HUES64 (cell line): ENCODE results near the gene HPS6.
"Not testable (repeated sequence)": the region's sequence is repeated elsewhere in the genome, so short reads cannot be mapped to it uniquely, and the experiment has no call there.

ENCODE experiments used
- H3K27ac ChIP-seq: 2 replicates; pipeline ENCODE4 v1.7.0; 2013; ENCODE audit warnings: low read depth, low read length, inconsistent platforms
- H3K27me3 ChIP-seq: 2 replicates; pipeline ENCODE4 v1.6.1; 2013; ENCODE audit warnings: mild to moderate bottlenecking, low read length; ENCODE audit not compliant: insufficient read depth
- H3K36me3 ChIP-seq: 2 replicates; pipeline ENCODE4 v1.6.1; 2013; ENCODE audit warnings: mild to moderate bottlenecking, low read length; ENCODE audit not compliant: insufficient read depth
- H3K4me1 ChIP-seq: 2 replicates; pipeline ENCODE4 v1.6.1; 2013; ENCODE audit warnings: mild to moderate bottlenecking, low read length, moderate library complexity; ENCODE audit not compliant: insufficient read depth
- H3K4me3 ChIP-seq: 2 replicates; pipeline ENCODE4 v1.5.1; 2013; ENCODE audit warnings: mild to moderate bottlenecking, low read length, moderate library complexity
- H3K9ac ChIP-seq: 2 replicates; pipeline ENCODE4 v1.6.1; 2013; ENCODE audit warnings: mild to moderate bottlenecking, low read depth, low read length
- H3K9me3 ChIP-seq: 2 replicates; pipeline ENCODE4 v1.6.1; 2013; ENCODE audit warnings: low read depth, low read length; ENCODE audit not compliant: insufficient read depth
- WGBS: fragments of 150-250, 120-280 bp; methylation state at CpG from one replicate; pipeline ENCODE4 v1.1.7; 2013; ENCODE audit warnings: missing lambda C conversion rate; 5-methylcytosine and 5-hydroxymethylcytosine counted together

HPS6 gene

DNA sequence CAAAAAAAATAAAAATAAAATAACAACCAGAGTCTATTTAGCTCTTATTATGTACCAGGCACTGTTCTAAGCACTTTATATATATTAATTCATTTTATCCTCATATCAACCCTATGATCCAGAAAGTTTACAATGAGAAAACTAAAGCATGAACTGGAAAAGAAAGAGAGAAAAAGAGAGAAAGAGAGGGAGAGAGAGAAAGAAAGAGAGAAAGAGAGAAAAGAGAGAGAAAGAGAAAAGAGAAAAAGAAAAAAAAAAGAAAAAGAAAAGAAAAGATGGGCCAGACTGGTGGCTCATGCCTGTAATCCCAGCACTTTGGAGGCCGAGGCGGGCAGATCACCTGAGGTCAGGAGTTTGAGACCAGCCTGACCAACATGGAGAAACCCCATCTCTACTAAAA, 19.1 kb upstream of the HPS6 start:
- Histone ChIP-seq H3K9ac (no peak overlapping the region), H3K9me3 (no peaks in the 10 kb centered on the region), H3K27ac (no peak overlapping the region), H3K27me3 (no peaks in the 10 kb centered on the region), H3K4me1 (no peaks in the 10 kb centered on the region), H3K4me3 (no peak overlapping the region), H3K36me3 (no peaks in the 10 kb centered on the region)
- WGBS = 95% methylated on average over 2 of the region's 2 CpGs

DNA sequence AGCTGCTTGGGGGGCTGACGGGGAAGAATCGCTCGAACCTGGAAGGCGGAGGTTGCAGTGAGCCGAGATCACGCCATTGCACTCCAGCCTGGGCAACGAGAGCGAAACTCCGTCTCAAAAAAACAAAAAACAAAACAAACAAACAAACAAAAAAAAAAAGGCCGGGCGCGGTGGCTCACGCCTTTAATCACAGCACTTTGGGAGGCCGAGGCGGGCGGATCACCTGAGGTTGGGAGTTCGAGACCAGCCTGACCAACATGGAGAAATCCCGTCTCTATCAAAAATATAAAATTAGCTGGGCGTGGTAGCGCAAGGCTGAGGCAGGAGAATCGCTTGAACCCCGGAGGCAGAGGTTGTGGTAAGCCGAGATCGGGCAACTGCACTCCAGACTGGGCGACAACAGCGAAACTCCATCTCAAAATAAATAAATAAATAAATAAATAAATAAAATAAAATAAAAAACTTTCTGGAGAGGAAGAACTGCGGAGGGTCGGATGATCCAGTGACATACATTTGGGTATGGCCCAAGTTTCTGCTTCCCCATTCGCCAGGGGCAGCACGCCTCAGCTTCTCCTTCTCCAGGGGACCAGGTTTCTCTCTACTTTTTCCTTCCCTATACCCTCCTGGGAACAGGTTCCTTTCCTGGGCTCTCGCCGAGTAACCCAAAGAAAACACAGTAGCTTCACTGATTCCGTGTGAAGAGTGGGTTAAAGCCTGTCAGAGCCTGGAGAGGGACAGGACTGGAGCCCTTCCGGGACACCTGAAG, 10.1 kb upstream of the HPS6 start:
- not testable (repeated sequence) for H3K36me3 ChIP-seq, H3K9me3 ChIP-seq, H3K27me3 ChIP-seq, H3K4me1 ChIP-seq
- H3K4me3 ChIP-seq = peak overlapping the region; percentile 88
- WGBS = 80% methylated on average over 30 of the region's 34 CpGs
- peak overlapping the region; percentile 71 for H3K9ac ChIP-seq
- H3K27ac ChIP-seq = peak overlapping the region; percentile 59; the same call in 1 of the 2 replicates

DNA sequence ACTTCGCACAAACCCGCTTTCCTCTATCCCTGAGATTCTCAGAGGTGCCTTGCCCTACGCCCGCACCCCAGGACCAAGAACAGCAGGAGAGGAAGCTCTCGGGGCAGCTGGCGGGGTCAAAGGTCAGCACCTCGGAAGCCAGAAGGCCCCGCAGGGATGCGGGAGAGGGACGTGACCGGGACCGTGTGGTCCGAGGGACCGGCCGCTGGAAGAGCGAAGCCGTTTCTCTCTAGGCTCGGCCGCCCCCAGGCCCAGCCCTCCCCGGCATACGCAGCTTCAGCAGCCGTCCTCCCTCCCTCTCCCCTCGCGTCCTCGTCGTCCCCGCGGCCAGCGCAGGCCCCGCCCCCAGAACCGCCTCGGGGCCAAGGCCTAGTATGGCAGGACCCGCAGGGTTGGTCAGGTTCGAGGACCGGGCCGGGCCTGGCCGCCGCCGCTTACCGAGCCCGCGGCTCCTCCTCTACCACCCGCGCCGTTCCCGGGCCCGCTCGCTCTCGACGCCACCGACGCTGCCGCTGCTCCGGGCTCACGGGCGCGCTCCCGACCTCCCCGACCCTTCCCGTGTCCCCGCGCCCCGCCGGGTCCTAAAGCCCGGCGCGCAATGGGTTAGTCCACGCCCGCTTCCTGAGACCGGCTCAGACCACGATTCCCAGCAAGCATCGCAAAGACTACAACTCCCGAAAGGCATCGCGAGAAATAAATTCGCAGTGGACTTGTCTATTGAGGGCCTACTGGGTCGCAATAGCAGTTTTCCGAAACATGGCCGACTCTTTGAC, 9.3 kb upstream of the HPS6 start, which contains the start of gene ARMH3:
ARMH3 (minus strand) TSS at position 527 of the 773 bp plus-strand sequence. CDS start 16,059 bp downstream, outside the sequence.
- H3K4me1 ChIP-seq = no peaks in the 10 kb centered on the region
- 2% methylated on average over 79 of the region's 79 CpGs for WGBS
- peak within 1 kb of the TSS; percentile 59; the same call in 1 of the 2 replicates for H3K27ac ChIP-seq
- H3K27me3 ChIP-seq = no peaks in the 10 kb centered on the region
- peak within 1 kb of the TSS; percentile 88 for H3K4me3 ChIP-seq
- peak within 1 kb of the TSS; percentile 71 for H3K9ac ChIP-seq
- H3K9me3 ChIP-seq = no peaks in the 10 kb centered on the region
- no peaks in the 10 kb centered on the region for H3K36me3 ChIP-seq

DNA sequence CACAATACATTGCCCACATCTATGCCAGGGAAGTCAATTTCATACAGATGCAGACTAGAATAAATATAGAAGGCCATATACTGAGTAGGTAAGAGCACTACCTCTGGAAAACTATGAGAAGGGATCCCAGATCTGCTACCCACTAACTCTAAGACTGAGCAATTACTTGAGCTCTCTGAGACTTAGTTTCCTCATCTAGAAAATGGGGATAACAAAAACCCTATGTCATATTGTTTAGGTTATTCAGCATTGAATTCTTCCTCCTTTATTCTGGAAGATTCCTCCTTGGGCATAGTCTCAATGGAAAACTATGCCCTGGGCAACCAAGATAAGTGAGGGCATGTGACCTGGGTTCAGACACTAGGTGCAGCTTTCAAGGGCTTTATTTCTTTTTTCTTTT, 5.2 kb upstream of the HPS6 start:
- H3K4me3 ChIP-seq = no peak overlapping the region
- no peak overlapping the region for H3K9ac ChIP-seq
- H3K4me1 ChIP-seq = no peaks in the 10 kb centered on the region
- H3K36me3 ChIP-seq = no peaks in the 10 kb centered on the region
- no peaks in the 10 kb centered on the region; the same call in 1 of the 2 replicates for H3K27me3 ChIP-seq
- H3K9me3 ChIP-seq = no peaks in the 10 kb centered on the region
- no peak overlapping the region for H3K27ac ChIP-seq

DNA sequence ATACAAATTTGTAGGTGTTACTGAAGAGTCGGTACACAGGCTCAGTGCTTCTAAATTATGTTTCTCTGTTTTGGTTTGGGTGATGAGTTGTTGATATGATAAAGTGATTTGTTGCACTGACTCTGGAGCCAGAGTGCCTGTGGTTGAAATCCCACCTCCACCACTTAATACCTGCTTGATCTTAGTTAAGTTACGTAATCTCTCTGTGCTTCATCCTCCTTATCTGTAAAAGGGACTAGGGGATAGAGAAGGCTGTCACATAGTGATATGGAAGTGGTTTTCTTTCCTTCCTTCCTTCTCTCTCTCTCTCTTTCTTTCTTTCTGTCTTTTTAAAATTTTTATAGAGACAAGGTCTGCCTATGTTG, 664 bp upstream of the HPS6 start:
- Histone ChIP-seq H3K9me3 (no peaks in the 10 kb centered on the region), H3K4me1 (no peaks in the 10 kb centered on the region), H3K27me3 (no peaks in the 10 kb centered on the region; the same call in 1 of the 2 replicates), H3K36me3 (peaks cover 11% of the 10 kb centered on the region; the same call in 1 of the 2 replicates), H3K4me3 (peak overlapping the region; percentile 88), H3K27ac (no peak overlapping the region), H3K9ac (no peak overlapping the region)
- WGBS = 92% methylated on average over 1 of the region's 2 CpGs

DNA sequence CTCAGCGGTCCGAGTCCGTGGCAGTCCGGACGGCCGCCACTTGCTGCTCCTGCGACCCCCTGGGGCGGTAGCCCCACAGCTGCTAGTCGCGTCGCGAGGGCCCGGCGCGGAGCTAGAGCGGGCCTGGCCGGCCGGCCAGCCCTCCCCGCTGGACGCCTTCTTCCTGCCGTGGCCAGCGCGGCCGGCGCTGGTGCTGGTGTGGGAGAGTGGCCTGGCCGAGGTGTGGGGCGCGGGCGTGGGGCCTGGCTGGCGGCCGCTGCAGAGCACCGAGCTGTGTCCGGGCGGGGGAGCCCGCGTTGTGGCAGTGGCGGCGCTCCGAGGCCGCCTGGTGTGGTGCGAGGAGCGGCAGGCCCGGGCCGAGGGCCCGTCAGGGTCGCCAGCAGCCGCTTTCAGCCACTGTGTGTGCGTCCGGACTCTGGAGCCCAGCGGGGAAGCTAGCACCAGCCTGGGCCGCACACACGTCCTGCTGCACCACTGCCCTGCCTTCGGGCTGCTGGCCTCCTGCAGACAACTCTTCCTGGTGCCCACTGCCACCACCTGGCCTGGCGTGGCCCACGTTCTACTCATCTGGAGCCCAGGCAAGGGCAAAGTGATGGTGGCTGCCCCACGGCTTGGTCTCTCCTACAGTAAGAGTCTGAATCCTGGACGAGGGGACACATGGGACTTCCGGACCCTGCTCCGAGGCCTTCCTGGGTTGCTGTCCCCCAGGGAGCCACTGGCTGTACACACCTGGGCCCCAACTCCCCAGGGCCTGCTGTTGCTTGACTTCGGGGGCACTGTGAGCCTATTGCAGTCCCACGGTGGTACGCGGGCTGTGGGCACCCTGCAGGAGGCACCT, 631 bp downstream of the HPS6 start:
- H3K9ac ChIP-seq = peak overlapping the region; percentile 86
- 14% methylated on average over 63 of the region's 63 CpGs for WGBS
- no peaks in the 10 kb centered on the region; the same call in 1 of the 2 replicates for H3K27me3 ChIP-seq
- H3K27ac ChIP-seq = peak overlapping the region; percentile 20; the same call in 1 of the 2 replicates
- no peaks in the 10 kb centered on the region for H3K4me1 ChIP-seq
- H3K9me3 ChIP-seq = no peaks in the 10 kb centered on the region
- H3K4me3 ChIP-seq = peak overlapping the region; percentile 88
- peaks cover 11% of the 10 kb centered on the region; the same call in 1 of the 2 replicates for H3K36me3 ChIP-seq

DNA sequence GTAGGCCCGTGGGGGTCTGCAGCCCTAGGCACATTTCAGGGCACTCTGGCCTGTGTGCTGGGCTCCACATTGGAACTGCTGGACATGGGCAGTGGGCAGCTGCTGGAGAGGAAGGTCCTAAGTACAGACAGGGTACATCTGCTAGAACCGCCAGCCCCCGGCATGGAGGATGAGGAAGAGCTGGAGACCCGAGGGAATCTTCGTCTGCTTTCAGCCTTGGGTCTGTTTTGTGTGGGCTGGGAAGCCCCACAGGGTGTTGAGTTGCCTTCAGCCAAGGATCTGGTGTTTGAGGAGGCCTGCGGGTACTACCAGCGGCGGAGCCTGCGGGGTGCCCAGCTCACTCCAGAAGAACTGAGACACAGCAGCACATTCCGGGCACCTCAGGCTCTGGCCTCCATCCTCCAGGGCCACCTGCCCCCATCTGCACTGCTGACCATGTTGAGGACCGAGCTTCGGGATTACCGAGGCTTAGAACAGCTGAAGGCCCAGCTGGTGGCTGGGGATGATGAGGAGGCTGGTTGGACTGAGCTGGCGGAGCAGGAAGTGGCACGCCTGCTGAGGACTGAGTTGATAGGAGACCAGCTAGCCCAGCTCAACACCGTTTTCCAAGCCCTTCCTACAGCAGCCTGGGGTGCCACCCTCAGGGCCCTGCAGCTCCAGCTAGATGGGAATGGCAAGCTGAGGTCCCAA, 1.4 kb downstream of the HPS6 start:
- WGBS = 94% methylated on average over 16 of the region's 16 CpGs

DNA sequence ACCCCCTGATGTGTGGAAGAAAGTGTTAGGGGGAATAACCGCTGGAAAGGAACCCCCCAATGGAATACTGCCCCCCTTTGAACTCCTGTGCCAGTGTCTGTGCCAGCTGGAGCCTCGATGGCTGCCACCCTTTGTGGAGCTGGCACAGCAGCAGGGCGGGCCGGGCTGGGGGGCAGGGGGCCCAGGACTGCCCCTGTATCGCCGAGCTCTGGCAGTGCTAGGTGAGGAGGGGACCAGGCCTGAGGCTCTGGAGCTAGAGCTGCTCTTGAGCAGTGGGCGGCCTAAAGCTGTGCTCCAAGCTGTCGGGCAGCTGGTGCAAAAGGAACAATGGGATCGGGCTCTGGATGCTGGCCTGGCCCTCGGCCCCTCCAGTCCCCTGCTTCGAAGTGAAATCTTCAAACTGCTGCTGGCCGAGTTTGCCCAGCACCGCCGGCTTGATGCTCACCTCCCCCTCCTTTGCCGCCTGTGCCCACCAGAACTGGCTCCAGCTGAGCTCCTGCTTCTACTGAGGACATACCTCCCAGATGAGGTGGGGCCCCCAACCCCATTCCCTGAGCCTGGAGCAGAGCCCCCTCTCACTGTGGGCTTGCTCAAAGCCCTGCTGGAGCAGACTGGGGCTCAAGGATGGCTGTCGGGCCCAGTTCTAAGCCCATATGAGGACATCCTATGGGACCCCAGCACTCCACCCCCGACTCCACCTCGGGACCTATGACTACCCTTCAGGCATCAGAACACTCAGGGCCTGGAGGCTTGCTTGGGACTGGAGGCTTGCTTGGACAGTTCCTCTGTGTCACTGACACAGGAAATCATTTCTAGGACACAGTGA, 2.2 kb downstream of the HPS6 start:
- WGBS = 94% methylated on average over 18 of the region's 18 CpGs
- H3K4me1 ChIP-seq = no peaks in the 10 kb centered on the region
- no peaks in the 10 kb centered on the region; the same call in 1 of the 2 replicates for H3K27me3 ChIP-seq
- no peak overlapping the region for H3K27ac ChIP-seq
- no peak overlapping the region for H3K9ac ChIP-seq
- H3K4me3 ChIP-seq = no peak overlapping the region
- H3K36me3 ChIP-seq = peaks cover 11% of the 10 kb centered on the region; the same call in 1 of the 2 replicates
- no peaks in the 10 kb centered on the region for H3K9me3 ChIP-seq

More for the DNA sequence above, 1.4 kb downstream of the HPS6 start:
- Histone ChIP-seq H3K9ac (0 out of 2 replicates have a peak overlapping the region, but pooled peaks have one; percentile 86), H3K27ac (no peak overlapping the region), H3K4me1 (no peaks in the 10 kb centered on the region), H3K4me3 (peak overlapping the region; percentile 88; the same call in 1 of the 2 replicates), H3K27me3 (no peaks in the 10 kb centered on the region; the same call in 1 of the 2 replicates), H3K36me3 (peaks cover 11% of the 10 kb centered on the region; the same call in 1 of the 2 replicates), H3K9me3 (no peaks in the 10 kb centered on the region)

DNA sequence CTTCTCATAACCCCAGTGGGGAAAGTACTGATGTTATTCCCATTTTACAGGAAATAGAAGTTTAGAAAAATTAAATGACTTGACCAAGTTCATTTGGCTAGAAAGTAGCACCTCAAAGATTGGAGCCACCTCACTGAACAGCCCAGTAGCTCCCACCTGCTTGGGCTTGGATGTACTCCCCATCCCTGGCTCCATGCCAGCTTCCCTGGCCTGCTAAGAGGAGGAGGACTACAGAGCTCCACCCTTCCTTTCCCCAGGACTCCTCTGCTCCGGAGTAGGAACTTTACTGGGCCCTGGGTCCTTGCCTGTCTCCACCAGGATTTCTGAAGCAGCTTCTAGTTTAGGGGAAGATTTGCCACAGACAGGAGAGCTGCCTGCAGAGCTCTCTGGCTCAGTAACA, 3.1 kb downstream of the HPS6 start:
- Histone ChIP-seq H3K4me1 (no peaks in the 10 kb centered on the region), H3K9ac (no peak overlapping the region), H3K27me3 (no peaks in the 10 kb centered on the region), H3K36me3 (peaks cover 11% of the 10 kb centered on the region; the same call in 1 of the 2 replicates), H3K4me3 (no peak overlapping the region), H3K27ac (no peak overlapping the region), H3K9me3 (no peaks in the 10 kb centered on the region)
- 95% methylated on average over 1 of the region's 1 CpG for WGBS

DNA sequence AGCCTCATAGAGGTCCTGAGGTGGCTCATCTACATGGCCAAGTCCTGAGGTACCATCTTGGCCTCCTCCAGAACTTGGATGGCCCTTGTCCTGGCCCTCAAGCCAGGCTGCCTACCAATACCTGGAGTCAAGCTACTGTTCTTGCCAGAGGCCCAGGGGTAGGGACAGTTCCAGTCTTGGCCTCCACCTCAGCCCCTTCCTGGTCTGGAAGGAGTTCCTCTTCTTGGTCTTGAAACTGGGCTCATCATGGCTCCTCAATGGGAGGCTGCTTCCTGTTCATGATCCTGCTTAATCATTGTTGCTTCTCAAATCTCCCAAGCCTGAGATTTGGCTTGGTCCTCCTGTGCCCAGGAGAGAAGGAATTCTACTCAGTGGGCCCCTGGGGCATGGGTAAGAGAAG, 3.9 kb downstream of the HPS6 start:
- H3K4me1 ChIP-seq = no peaks in the 10 kb centered on the region
- H3K9me3 ChIP-seq = no peaks in the 10 kb centered on the region
- H3K36me3 ChIP-seq = peaks cover 11% of the 10 kb centered on the region; the same call in 1 of the 2 replicates
- H3K4me3 ChIP-seq = no peak overlapping the region
- H3K9ac ChIP-seq = no peak overlapping the region
- no peak overlapping the region for H3K27ac ChIP-seq
- no peaks in the 10 kb centered on the region for H3K27me3 ChIP-seq
